Activated naive CD4-positive, alpha-beta T cell treated with Interleukin-2 at 50 U/mL for 16 hours (primary cell): ENCODE data around the gene INPP5E.

Experiments
- DNase-seq: peaks from one replicate; pipeline ENCODE4 v3.0.0-alpha.2; 2020

INPP5E gene

DNA sequence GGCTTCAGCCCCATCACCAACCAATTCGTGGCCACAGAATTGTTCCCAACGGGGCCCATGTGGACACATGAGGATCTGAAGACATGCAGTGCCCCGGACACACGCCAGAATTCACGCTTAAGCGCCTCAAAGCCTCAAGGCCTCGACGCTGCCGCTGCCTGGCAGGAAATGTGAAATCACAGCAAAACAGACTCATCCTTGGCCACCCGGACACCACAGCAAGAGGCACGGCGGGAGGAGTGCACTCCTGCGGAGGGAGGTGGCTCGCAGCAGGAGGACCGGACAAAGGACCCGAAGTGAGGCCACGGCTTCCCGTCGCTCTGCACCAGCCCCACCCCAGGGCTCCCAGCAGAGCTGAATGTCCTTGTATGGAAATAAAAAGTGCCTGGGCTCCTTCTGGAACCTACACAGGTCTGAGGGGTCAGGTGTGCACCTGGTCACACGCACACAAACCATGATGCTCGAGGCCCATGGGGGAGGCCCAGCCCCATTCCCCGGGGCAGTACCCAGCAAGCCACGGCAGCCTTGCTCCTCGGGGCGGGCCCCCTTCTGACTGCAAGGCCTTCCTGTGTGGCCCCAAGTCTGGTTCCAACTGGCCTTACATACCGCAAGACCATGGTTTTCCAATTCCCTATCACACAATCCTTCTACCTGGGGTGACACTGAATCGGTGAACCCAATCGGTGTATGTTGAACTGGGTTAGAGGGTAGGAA lies 33.2 kb upstream of the INPP5E start:
- DNase-seq, result no peak

DNA sequence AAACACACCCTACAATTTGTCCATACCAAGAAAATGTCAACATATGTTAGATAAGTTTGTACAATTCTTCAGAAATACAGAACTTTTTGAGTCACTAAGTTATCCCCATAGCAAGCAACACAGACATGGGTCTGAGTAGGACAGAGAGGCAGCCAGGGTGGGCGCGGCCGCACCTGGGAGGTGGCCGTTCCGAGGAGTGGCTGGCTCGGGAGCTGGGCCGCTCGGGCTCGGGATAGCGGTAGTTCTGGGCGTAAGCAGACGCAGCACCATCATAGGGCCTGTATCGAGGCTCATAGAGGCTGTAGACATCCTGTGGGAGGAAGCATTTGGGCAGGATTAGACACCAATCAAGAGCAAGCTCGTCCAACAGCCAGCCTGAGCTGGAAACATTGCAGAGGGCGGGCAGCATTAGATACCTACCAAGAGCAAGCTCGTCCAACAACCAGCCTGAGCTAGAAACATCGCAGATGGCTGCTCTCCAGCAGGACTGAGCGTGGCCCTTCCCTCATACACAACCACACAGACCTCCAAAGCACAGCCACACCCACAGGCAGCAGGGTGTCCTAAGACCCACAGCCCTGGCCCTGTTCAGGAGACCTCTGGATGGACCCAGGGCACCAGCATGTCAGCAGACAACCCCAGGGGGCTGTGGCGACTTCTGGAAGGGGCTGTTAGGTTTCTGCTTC lies 32.3 kb upstream of the INPP5E start:
- no peak for DNase-seq

DNA sequence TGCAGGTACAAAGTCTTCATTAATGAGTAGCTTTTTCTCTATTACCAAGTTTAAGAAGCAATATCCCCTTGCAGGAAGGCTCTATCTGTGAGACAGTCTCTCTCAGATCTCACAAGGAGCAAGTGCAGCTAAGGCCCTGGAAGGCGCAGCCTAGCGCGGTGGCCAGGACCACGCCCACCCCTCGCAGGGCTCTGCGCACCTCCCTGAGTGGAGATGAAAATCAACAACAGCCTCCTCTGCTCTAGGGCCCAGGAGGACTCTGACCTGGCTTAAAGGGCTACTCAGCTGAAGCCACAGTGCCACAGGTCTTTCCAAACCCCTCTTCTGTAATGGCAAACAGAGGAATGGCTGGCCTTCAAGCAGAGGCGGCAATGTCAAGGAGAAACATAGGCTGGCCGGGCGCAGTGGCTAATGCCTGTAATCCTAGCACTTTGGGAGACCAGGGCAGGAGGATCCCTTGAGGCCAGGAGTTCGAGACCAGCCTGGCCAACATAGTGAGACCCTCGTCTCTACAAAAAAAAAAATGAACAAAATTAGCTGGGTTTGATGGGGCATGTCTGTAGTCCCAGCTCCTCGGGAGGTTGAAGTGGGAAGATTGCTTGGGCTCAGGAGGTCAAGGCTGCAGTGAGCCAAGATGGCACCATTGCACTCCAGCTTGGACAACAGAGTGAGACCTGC lies 31.3 kb upstream of the INPP5E start:
- no peak for DNase-seq

DNA sequence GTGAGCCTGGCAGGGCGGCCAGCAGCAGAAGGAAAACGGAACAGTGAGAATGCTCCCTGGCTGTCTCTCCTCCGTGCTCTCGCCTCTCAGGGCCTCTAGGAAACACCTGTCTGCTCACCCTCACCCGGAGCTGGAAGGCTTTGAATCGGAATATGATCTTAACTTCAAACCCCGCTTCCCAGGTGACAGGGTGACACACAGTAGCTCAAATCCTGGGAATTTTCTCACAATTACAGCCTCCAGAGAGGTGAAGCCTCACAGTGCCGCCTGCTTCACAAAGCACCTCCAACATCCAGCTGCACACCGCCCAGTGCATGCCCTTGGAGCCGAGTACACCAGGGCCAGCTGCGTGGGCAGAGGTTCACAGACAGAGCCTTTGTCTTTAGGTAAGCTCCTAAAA lies 30.7 kb upstream of the INPP5E start:
- no peak for DNase-seq

DNA sequence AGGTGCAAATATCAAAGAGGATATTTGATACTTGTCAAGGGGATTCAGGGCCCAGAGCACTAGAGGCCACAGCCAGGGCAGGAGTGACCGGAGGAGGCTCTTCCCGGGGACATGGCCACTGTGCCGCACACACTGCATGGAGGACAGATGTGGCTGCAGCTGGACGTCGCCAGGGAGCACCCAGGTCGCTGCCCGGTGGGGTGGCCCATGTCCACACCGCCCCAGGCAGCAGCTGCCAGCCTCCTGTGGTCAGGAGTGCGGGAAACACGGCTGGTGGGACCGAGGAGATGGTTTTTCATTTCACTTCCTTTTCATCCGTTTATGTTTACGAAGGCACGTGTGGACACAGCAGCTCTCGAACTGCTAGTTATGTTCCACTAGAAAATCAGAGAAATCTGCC lies 28.1 kb upstream of the INPP5E start:
- DNase-seq, result no peak

DNA sequence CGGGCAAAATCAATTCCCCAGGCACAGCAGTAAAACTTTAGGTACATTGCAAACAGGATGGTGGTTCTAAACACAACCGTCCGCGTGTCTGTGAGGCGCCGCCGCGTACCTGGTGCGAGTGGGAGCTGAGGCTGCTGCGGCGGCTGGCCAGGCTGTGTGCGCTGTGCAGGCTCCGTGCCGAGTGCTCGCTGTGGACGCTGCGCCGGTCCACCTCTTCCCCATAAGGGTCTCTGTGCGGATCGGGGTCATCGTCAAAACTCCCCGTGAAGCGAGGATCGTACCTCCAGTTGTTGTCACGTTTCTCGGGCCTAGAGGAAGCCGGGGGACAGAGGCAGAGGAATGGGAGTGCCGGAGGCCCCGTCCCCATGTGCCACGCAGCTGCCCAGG lies 26.5 kb upstream of the INPP5E start:
- no peak for DNase-seq

DNA sequence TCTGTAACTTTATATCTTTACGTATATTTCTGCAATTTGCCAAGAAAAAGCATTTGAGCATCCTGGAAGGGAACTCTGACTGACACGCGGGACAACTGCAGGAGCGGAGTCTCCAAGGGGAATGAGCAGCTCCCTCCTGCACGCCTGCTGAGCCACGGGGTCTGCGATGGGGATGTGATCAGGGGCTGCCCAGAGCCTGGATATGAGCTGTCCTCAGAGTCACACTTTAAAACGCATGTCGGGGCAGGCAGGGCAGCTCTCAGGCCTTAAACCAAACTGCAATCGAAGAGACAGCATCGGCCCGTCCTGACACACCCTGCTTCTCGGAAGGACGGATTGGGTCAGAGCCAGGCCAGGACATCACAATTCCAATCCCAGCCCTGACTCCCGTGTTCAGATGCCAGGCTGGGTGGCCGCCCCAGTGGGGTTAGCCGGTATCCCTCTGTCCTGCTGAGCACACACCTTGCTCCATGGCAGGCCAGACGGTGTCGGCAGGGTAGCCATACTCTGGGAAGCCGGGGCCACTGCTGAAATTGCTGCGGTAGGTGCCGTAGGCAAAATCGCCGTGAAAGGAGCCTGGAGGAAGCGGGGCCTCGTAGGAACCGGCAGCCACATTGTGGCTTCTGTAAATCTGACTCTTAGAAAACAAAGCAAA lies 26.0 kb upstream of the INPP5E start:
- DNase-seq, result no peak

DNA sequence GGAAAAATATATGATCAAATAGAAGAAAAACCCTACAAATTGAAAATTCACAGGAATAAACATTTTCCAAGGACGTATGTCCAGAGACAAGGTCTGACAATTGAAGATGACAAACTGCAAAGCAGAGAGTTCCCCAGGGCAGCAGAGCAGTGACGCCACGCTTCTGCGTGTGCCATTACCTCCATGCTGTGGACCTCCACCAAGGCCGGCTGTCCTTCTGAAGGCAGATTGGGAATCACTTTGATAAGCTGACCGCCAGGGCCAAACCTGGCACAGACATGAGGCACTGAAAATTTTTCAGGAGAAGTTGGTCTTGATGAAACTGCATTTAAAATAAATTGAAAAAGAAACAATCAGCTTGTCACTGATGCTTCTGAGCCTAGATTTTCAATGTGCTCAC lies 24.6 kb upstream of the INPP5E start:
- no peak for DNase-seq

DNA sequence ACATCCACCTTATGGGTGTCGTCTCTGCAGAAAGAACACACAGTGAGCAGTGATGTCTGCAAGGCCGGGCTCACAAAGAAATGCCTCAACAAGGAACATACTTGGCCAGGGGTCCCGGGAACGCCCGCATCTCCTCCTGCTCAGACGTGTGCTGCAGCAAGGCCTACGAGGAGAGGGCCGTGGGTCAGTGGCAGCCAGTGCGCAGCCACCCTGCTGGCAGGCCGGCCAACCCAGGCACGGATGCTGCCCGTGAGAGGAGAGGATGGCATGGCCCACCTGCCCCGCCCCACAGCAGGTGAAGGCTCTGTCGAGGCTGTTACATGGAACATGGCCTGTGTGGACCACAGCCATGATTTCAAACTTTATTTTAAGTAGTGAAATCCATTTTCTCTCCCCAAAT lies 23.9 kb upstream of the INPP5E start:
- DNase-seq, result no peak

DNA sequence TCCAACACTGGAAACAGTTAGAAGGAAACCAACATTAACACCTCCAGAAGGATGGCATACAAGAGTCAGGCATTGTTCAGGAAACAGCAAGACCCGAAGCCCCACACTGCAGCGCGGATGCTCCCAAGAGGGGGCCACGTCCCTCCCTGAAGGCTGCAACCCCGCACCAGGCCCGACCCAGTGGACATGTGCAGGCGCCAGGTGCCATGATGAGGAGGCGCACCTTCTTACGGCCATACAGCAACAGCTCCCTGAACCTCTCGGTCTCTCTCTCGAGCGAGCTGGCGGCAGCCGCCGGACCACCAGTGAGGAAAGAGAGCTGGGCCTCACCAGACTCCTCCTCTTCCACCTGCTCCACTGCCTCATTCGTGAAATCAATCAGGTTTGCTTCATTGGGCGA lies 23.0 kb upstream of the INPP5E start:
- DNase-seq, result no peak

DNA sequence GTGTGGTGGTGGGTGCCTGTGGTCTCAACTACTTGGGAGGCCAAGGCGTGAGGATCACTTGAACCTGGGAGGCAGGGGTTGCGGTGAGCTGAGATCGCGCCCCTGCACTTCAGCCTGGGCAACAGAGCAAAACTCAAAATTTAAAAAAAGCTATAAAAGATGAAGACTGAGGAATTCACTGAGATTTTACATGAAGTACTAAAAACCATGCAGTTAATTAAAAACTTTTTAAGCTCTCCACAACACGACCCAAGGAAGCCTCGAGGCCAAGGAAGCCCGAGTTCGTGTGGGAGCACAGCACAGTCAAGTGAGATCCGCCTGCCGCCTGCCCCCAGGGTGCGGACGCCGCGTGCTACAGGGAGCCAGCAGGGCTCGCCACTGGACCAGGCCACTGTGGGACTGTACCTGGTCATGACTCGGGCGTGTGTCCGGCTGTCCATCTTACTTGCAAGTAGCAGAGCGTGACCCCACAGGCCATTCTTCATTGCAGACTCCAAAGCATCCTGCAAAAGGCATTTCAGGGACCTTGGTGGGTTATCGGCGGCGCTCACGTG lies 21.2 kb upstream of the INPP5E start:
- no peak for DNase-seq

DNA sequence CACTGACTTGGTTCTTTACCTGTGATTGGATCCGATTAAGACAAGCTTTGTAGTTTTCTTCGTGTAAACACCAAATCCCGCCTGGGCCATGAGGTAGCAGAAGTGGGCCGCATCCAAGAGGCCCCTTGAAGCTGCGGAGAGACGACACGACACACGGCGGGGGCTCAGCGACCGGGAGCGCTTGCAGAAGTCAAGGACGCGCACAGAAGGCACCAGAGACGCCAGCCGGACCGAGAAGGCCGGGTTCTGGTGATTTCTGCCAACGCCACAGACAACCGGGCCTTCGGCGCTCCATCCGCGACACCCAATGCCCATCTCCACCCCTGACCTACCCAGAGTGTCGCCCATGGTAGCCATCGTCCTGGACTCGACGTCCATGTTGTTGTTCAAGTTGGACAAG lies 19.8 kb upstream of the INPP5E start:
- no peak for DNase-seq

DNA sequence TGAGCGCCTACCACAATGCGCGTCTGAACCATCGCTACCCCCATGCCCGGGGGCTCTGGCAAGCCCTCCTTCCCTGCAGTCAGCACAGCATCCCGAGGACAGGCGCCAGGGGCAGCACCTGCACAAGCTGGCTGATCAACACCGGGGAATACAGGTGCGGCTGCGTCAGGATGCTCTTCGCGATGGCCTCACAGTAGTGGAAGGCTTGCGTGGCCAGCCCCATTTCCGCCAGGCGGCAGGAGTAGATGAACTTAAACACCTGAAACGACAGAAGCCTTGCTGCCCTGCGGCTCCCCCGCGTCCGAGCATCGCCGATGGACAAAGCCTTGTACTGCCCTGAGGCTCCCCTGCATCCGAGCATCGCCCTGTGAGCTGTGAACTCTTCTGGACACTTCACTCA lies 17.7 kb upstream of the INPP5E start:
- no peak for DNase-seq

DNA sequence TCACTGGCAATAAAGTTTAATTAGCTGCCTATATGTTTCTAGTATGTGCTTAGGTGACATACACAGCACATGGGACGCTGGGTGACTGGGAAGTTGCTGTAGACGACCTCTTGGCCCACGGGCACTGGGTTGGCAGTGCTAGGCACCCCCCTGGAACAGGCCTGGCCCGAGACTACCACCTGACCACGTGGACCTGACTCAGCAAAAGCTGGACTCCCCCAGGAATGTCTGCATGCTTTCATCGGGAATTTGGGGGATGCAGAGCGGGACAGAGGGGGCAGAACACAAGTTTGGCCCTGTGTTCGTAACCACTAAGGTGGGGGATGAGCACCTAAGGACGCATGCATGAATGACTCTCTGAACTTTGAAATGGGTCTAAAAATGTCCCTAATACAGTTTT lies 16.6 kb upstream of the INPP5E start:
- DNase-seq, result no peak

DNA sequence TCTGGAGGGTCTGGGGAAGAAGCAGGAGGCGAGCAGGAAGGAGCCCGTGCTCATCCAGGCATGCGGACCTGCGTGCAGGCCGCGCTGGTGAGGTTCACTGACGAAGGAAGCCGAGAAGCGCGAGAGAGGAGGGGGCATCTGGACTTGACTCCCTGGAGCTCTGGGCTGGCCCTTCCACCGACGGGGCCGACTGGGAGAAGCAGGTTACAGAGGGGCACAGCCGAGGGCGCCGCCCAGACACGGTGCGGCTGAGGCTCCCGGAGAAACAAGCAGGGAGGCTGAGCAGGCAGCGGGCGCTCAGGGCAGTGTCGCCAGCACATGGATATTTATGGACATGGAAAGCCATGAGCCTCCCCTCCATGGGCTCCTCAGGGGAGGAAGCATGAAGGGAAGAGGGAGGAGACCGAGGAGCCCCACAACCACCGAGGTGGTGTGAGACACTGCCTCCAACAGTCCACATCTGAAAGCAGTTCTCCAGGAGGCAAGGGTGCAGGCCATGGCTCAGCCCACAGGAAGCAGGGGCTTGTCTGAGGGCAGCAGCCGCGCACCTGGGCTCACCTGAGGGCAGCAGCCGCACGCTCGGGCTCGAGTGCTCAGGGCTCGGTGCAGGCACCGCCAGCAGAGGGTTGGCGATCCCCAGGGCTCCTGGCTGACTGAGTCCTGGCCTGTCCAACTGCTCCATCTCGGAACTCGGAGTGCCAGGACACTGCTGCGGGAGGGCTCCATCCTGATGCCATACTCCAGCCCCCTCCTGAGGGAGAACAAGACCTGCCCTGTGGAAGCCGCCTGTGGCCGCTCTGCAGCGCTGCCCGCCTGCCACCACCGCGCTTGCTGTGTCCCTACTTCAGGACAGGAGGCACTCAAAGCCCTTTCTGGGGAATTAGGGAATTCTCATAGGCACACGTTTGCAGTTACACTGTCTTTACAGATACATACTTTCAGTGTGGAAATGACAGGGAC lies 15.7 kb upstream of the INPP5E start:
- DNase-seq, result no peak

DNA sequence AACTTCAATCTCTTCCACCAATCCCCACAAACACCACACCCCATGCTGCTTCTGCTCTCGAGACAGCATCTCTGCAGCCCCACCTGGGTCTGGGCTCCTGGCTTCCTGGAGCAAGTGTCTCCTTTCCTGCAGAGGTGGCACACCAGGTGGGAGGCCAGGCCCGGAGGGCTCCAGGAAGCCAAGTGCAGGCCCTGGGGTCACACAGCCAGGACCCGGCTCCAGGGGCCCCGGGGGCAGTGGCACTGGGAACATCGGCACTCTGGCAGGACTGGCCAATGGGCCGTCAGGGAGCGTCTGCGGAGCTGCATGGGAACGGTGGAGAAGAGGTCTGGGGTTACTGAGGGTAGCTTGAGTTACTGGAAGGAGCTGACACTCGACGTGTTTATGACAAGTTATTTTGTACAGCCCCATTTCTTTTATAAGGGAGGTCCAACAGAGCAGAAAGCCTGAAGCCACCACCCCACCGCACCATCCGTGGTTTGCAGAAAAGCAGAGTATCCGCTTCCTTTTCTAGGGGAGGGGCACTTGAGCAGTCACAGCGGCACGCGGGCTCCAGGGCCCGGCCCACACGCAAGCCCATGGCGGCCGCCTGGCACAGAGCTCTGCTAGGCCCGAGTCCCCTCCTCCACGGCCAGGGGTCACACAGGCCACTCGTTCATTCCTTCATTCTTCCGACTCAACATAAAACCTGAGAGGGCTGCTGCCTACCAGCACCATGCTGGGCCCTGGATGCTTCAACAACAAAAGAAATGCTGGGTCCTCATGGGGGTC lies 14.6 kb upstream of the INPP5E start:
- DNase-seq, result no peak

DNA sequence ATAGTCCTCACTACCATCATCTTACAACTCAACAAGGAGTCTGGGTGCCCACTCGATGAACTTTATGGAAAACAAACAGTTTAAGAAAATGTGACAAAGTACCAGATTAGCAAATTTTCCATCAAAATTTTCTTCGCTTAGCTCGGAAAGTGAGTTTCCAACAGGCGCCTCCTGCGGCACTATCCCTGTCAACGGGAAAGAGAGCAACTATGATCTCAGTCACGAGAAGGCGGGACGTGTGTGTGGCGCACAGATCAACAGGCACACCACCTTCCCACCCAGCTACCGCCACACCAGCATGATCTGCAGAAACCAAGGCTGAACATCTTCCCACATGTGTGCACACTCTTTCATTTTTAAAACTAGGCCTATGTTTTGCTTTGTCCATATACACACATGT lies 13.7 kb upstream of the INPP5E start:
- DNase-seq, result no peak

DNA sequence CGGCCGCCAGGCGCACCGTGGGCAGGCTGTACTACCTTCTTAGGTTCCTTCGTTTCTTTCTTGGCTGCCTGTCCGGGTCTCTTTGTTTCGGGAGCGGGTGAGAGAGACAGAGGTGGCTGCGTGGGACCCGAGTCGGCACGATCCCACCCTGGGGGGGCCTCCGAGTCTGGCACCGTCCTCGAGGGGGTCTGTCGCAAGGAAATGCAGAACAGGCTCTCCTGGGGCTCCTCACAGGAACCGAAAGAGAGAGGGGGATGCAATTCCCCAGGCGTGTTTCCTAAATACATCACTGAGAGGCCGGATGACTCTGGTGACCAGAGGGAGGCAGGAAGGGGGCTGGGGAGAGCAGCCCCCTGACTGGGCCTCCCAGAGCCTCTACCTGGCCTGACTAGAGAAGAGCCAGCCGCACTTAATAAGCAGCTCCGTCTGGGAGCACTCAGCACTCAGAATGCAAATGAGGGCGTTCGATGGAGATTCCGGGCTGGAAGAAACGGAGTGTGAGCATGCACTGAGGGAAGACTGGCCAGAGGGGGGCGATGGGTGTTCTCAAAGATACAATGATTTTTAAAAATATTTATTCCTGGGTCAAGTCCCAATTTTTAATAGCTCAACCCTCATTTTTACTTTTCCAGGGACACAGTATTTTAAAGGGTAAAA lies 11.7 kb upstream of the INPP5E start:
- DNase-seq, result no peak

DNA sequence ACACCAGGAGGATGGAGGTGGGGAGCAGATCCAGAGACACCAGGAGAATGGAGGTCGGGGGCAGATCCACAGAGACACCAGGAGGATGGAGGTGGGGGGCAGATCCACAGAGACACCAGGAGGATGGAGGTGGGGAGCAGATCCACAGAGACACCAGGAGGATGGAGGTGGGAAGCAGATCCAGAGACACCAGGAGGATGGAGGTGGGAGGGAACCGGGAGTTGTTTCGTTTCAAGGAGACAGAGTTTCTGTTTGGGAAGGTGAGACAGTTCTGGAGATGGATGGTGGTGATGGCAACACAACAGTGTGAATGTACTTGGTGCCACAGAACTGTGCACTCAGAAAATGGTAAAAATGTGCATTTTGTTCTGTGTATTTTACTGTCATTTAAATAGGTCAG lies 9.0 kb upstream of the INPP5E start:
- DNase-seq, result no peak

DNA sequence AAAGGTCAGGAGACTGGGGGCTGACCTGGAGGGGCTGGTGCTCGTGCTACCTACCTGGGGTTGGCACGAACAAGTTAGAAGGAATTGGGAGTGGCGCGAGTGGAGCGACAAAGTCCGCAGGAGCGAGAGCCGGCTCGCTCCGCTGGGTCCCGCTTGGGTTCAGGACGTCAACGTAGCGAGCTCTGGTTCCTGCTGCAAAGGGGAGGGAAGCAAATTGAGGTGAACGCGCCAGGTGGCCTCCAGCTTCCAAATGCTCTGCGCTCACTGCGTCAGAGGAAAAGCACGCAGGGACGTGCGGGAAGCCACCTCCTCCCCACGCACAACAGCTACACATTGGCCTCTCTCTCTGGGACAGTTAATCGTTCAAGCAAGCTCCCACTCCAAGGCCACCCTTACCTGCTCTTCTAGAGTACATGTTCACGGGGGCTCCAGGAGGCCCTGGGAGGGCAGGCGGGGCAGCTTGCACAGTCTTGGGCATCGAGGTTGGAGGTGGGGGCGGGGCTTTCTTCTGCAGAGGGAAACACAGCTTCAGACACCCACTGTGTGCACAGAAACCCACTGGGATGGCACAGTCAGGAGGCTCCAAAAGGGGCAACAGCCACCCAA lies 7.6 kb upstream of the INPP5E start:
- no peak for DNase-seq

DNA sequence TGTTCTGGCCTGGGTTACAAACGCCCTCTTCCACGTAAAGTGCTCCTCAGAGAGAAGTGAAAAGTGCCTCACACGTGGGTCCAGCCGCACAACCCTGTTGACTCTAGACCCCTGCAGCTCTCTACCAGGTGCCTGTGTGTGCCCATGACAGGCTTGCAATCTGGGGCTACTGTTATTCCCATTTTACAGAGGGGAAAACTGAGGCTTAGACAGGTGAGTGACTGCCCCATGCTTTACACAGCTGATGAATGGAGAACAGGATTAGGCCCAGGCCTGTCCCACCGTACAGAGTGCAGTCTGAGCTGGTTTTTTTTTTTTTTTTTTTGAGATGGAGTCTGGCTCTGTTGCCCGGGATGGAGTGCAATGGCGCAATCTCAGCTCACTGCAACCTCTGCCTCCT lies 6.2 kb upstream of the INPP5E start:
- DNase-seq, result no peak
